HG03108 (cell line): ENCODE data around the gene PNPLA6.

ENCODE experiments used
- ATAC-seq: cut with Tn5 transposase; IDR thresholded peaks from one replicate; pipeline ENCODE4 v1.9.1; 2021; ENCODE audit warnings: moderate library complexity; ENCODE audit not compliant: unreplicated experiment

The PNPLA6 gene

DNA sequence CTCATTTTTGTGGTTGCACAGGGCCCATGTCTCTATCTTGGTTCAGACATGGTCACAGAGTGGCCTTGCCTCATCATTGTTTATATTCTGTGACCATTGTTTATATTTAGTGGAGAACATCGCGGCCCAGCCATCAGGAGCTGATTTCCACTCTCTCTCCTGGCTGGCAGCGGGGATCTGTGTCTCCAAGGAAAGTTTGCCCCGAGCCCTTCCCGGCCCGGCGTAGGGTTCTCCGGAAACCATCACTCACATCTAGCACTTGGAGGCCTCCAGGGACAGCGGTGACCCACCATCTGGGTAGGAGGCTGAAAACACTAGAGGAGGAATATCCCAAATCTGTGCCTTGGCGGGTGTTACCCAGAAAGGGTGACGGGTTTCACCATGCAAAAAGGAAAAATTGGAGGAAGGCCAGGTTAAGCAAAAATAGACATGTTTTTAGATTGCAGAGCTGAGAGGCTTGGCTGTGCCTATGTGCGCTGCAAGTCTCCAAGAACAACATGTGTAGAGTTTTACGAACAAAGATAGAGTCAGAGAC, 20.3 kb upstream of the PNPLA6 start:
- no peak for ATAC-seq

DNA sequence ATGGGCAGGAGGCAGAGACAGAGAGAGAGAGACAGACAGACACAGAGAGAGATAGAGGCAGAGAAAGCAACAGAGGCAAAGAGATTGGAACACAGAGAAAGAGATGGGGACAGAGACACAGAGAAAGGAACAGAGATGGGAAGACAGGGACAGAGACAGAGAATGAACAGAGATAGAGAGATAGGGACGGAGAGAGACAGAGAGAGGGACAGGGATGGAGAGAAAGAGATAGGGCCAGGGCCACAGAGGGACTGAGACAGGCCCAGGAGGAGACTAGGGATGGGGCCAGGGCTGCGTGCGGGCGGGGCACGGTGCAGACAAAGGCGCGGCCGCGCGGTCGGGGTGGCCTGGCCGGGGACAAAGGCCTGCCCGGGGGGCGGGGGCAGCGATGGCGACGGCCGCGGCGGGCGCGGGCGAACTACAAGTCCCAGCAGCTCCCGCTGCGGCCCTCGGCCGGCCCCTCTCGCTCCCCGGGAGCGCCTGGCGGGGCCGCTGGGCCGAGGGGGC, 19.8 kb upstream of the PNPLA6 start, which contains the start of gene ZNF358:
ZNF358 (plus strand) TSS at position 459 of the 507 bp plus-strand sequence. CDS start 3,140 bp downstream, outside the sequence.
- ATAC-seq = no peak

GRCh38 chr19:7516333-7516732, 19.2 kb upstream of the PNPLA6 start:
- ATAC-seq = no peak

DNA sequence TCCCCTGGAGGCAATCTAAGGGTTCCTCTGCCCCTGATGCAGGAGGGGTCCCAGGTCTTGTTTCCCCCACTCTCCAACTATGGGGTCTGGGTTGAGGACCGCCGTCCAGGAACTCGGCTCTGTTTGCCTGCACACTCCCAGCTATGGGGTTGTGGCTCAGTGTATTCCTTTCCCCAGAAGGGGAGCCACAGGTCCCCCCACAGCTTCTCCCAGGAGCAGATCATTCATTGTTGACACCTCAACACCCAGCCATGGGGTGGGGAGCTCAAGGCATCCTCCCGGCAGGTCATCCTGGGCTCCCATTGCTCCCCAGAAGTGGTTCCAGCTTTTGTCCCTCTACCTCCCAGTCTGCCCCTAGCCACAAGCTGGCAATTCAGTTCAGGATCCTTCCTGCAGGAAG, 18.6 kb upstream of the PNPLA6 start:
- no peak for ATAC-seq

- no peak for ATAC-seq
Measured at GRCh38 chr19:7519361-7520130, 16.0 kb upstream of the PNPLA6 start.

- ATAC-seq = no peak
Measured at GRCh38 chr19:7520131-7521051, 15.1 kb upstream of the PNPLA6 start.

DNA sequence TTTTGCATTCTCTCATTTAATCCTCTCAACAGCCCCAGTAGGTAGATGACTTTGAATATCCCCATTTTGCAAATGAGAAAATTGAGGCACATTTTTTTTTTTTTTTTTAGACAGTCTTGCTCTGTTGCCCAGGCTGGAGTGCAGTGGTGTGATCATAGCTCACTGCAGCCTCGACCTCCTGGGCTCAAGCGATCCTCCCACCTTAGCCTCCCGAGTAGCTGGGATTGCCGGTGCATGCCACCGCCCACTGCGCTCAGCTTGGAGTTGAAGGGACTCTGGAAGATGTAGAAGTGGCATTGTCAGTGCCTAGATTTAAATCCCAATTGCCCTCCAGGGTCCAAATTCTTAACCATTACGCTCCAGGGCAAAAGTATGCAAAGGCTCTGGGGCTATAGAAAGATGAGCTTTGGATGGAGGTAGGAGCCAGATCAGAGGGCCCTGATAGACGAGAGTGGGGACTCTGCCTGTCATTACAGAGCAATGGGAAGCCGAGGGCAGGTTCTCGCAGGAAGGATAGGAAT, 13.9 kb upstream of the PNPLA6 start:
- no peak for ATAC-seq

DNA sequence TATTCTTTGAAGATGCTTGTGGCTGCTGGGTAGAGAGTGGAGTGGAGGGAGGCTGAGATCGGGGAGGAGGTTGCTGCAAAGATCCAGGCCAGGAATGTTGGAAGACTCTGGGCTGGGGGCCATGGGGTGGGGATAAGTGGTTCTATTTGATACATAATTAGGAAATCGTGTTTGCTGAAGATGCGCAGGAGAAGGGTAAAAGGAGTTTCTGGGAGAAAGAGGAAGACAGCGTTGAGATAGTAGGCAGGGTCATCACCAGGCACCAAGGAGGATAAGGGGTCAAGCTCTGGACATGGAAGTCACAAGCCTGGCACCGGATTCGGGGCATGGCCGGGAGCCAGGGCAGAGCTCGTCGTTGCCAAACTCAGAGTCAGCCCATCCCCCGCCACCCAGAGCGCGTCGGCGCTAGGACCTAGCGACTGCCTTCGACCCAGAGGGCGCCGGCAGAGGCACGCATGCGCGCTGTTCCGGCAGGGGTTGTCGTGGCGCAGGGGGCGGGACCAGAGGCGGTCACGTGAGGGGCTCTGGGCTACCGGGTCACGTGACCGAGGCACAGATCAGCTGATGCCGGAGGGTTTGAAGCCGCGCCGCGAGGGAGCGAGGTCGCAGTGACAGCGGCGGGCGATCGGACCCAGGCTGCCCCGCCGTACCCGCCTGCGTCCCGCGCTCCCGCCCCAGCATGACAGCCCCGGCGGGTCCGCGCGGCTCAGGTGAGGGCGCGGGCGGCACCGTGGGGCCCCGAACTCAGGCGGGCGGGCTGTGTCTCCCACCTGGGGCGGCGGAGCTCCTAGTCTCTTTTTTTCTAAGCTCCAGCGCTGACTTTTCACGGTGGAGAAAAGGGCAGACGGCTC, 13.2 kb upstream of the PNPLA6 start, which contains the start of gene MCOLN1:
MCOLN1 (plus strand) TSS at position 553 of the 851 bp plus-strand sequence; CDS start at position 680, 127 bp downstream.
- ATAC-seq = peak; percentile 75

GRCh38 chr19:7522923-7523667, 12.4 kb upstream of the PNPLA6 start:
- no peak for ATAC-seq

GRCh38 chr19:7524523-7524922, 11.0 kb upstream of the PNPLA6 start:
- ATAC-seq = no peak

DNA sequence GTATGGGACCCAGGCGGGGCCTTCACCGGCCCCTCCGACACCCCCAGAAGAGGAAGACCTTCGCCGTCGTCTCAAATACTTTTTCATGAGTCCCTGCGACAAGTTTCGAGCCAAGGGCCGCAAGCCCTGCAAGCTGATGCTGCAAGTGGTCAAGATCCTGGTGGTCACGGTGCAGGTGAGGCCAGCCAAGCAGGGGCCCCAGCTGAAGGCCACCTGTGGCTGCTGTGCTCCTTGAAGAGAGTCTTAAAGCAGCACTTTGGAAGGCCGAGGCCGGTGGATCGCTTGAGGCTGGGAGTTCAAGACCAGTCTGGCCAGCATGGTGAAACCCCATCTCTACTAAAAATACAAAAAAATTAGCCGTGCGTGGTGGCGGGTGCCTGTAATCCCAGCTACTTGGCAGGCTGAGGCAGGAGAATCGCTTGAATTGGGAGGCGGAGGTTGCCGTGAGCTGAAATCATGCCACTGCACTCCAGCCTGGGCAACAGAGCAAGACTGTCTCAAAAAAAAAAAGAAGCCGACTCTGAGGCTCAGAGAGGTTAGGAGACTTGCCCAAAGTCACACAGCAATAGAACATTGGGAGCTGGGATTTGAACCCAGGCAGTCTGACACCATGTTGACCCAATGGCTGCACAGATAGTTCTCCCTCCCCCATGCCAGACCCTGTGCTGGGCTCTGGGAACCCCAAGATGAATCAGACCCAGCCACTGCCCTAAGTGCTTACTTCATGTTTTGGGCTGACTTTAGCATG, 10.4 kb upstream of the PNPLA6 start:
- no peak for ATAC-seq

DNA sequence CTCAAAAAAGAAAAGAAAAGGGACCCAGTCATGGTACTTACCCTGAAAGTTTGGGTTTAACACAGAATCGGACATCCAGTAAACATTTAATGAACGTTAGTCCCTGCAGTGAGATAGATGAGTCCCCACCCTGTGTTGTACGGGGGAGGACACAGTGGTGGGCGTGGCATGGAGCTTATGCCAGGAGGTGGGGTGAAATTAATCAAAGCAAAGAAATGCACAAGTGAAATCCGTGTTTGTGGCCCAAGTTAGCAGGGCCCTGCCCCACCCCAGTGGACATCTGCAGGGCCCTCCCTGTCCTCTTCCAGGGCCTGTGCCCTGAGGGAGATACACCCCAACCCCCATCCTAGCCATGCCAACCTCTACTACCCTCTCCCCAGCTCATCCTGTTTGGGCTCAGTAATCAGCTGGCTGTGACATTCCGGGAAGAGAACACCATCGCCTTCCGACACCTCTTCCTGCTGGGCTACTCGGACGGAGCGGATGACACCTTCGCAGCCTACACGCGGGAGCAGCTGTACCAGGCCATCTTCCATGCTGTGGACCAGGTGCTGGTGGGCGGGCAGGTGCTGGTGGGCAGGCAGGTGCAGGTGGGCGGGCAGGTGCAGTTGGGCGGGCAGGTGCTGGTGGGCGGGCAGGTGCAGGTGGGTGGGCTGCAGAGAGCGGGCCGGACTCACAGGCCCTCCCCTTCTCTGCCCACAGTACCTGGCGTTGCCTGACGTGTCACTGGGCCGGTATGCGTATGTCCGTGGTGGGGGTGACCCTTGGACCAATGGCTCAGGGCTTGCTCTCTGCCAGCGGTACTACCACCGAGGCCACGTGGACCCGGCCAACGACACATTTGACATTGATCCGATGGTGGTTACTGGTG, 9.2 kb upstream of the PNPLA6 start:
- no peak for ATAC-seq

- no peak for ATAC-seq
Measured at GRCh38 chr19:7527516-7528191, 7.9 kb upstream of the PNPLA6 start.

DNA sequence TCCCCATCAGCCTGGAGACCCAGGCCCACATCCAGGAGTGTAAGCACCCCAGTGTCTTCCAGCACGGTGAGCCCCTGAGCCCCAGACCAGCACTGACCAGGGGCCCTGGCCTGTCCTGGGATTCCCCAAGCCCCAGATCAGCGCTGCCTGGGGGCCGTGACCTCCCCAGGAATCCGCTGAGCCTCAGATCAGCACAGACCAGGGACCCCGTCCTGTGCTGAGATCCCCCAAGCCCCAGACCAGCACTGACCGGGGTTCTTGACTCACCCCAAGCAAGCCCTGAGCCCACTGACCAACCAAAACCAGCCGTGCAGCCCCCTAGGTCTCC, 7.4 kb upstream of the PNPLA6 start:
- ATAC-seq = no peak

DNA sequence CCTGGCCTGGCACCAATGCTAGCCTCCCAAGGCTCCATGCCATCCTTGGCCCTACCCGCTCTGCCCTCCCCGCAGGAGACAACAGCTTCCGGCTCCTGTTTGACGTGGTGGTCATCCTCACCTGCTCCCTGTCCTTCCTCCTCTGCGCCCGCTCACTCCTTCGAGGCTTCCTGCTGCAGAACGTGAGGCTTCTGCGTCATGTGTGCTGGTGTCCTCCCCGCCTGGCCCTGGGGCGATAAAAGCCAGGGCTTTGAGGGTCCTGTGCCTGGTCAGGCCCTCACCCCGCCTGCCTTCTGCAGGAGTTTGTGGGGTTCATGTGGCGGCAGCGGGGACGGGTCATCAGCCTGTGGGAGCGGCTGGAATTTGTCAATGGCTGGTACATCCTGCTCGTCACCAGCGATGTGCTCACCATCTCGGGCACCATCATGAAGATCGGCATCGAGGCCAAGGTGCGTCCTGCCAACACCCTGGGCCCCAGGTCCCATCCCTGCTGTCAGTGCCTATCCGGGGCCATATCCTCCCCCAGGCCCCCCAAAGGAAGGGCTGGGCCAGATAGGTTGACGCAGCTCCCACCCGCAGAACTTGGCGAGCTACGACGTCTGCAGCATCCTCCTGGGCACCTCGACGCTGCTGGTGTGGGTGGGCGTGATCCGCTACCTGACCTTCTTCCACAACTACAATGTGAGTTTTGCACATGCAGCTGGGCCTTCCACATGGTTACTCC, 6.8 kb upstream of the PNPLA6 start:
- no peak for ATAC-seq

DNA sequence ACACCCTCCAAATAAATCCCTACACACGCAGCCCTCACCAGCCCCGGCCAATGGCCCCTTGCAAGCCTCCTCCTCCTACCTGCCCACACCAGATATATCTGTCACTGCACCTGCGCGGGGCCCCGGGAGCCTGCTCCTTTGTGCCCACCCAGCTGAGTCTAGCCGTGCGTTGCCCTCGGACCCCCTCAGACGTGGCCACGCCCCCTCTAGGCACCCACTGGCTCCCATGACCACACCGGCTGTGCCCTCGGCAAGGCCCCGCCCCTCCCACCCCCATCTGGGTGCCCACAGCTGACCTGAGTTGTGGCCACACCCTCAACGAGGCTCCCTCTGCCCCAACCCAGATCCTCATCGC, 6.3 kb upstream of the PNPLA6 start:
- ATAC-seq = no peak
